NCI-H2227 (cell line): ENCODE results near the gene GOLGB1.

Experiments
- DNase-seq: peaks from one replicate; lab custom pipeline; 2025; ENCODE audit not compliant: unreplicated experiment; lab: John Stamatoyannopoulos, UW

The GOLGB1 gene

GRCh38 chr3:121641127-121641526 lies 108.4 kb downstream of the GOLGB1 start:
- DNase-seq, result no peak

- DNase-seq, result no peak
These were observed 111.6 kb downstream of the GOLGB1 start for GRCh38 chr3:121637922-121638321.

- DNase-seq, result no peak
These were observed 119.2 kb downstream of the GOLGB1 start for GRCh38 chr3:121630355-121630754.

- no peak for DNase-seq
These were observed 119.9 kb downstream of the GOLGB1 start for GRCh38 chr3:121629601-121630000.

GRCh38 chr3:121627622-121628021 lies 121.9 kb downstream of the GOLGB1 start:
- DNase-seq, result no peak

GRCh38 chr3:121627211-121627610 lies 122.3 kb downstream of the GOLGB1 start:
- no peak for DNase-seq

- no peak for DNase-seq
These were observed 123.0 kb downstream of the GOLGB1 start for GRCh38 chr3:121626495-121626894.

- DNase-seq, result no peak
These were observed 125.2 kb downstream of the GOLGB1 start for GRCh38 chr3:121624147-121624899.

GRCh38 chr3:121621491-121621890 lies 128.1 kb downstream of the GOLGB1 start:
- DNase-seq, result no peak

GRCh38 chr3:121619691-121620090 lies 129.8 kb downstream of the GOLGB1 start:
- DNase-seq, result no peak
